MM.1S (cell line): Measurements from ENCODE around the gene MAP4.
"Not testable (repeated sequence)": the region's sequence is repeated elsewhere in the genome, so short reads cannot be mapped to it uniquely, and the experiment has no call there.

Experiments used
- DNase-seq: peaks from one replicate; pipeline ENCODE4 v3.0.0-alpha.2; 2015
- H2AFZ ChIP-seq: fragments of 300-600 bp; sonication (generic); 2 replicates; pipeline ENCODE4 v1.6.0; 2016; ENCODE audit warnings: antibody characterized with exemption, low read length
- H3F3A ChIP-seq: fragments of 300-600 bp; sonication (generic); 2 replicates; pipeline ENCODE4 v1.6.1; 2016; ENCODE audit warnings: mild to moderate bottlenecking, antibody characterized with exemption, low read length, moderate library complexity, mixed read lengths; ENCODE audit not compliant: insufficient read depth
- H3K27ac ChIP-seq: fragments of 300-600 bp; sonication (generic); 2 replicates; pipeline ENCODE4 v1.5.1; 2016; ENCODE audit warnings: mild to moderate bottlenecking, low read length
- H3K27me3 ChIP-seq: fragments of 300-600 bp; sonication (generic); replicated peaks from 2 replicates; pipeline ENCODE4 v1.6.0; 2016; ENCODE audit warnings: low read length; ENCODE audit not compliant: insufficient read depth
- H3K36me3 ChIP-seq: fragments of 300-600 bp; sonication (generic); replicated peaks from 2 replicates; pipeline ENCODE4 v1.6.1; 2016; ENCODE audit warnings: mild to moderate bottlenecking, low read length, mixed read lengths; ENCODE audit not compliant: insufficient read depth
- H3K4me1 ChIP-seq: fragments of 300-600 bp; sonication (generic); 2 replicates; pipeline ENCODE4 v1.6.1; 2016; ENCODE audit warnings: low read length, mixed read lengths
- H3K4me2 ChIP-seq: fragments of 300-600 bp; sonication (generic); 2 replicates; pipeline ENCODE4 v1.6.0; 2016; ENCODE audit warnings: low read depth, low read length
- H3K4me3 ChIP-seq: fragments of 300-600 bp; sonication (generic); 2 replicates; pipeline ENCODE4 v1.5.1; 2016; ENCODE audit warnings: low read length, mixed read lengths
- H3K79me2 ChIP-seq: fragments of 300-600 bp; sonication (generic); 2 replicates; pipeline ENCODE4 v1.6.1; 2016; ENCODE audit warnings: mixed run types, low read length, mixed read lengths
- H3K9ac ChIP-seq: fragments of 300-600 bp; sonication (generic); 2 replicates; pipeline ENCODE4 v1.6.1; 2016; ENCODE audit warnings: low read length, mixed read lengths
- H3K9me2 ChIP-seq: fragments of 300-600 bp; sonication (generic); replicated peaks from 2 replicates; pipeline ENCODE4 v1.6.1; 2016; ENCODE audit warnings: mild to moderate bottlenecking, low read length, mixed read lengths; ENCODE audit not compliant: insufficient read depth
- H3K9me3 ChIP-seq: fragments of 300-600 bp; sonication (generic); replicated peaks from 2 replicates; pipeline ENCODE4 v1.6.1; 2016; ENCODE audit warnings: mild to moderate bottlenecking, low read length, mixed read lengths; ENCODE audit not compliant: insufficient read depth
- H4K20me1 ChIP-seq: fragments of 300-600 bp; sonication (generic); 2 replicates; pipeline ENCODE4 v1.6.1; 2016; ENCODE audit warnings: mild to moderate bottlenecking, low read length, moderate library complexity, mixed read lengths; ENCODE audit not compliant: insufficient read depth
- CTCF ChIP-seq: fragments of 300-600 bp; sonication (generic); IDR thresholded peaks from 2 replicates; pipeline ENCODE4 v1.5.1; 2016; ENCODE audit warnings: antibody characterized with exemption, low read length, mixed read lengths
- EZH2 ChIP-seq: fragments of 300-600 bp; sonication (generic); optimal IDR thresholded peaks from 2 replicates; pipeline ENCODE3; 2017; ENCODE audit warnings: low read depth, mild to moderate bottlenecking, antibody characterized with exemption, low read length, mixed read lengths
- EZH2phosphoT487 ChIP-seq: fragments of 300-600 bp; sonication (generic); IDR thresholded peaks from 2 replicates; pipeline ENCODE4 v1.6.1; 2018; ENCODE audit warnings: antibody characterized with exemption, low read length

The MAP4 gene

GRCh38 chr3:48016301-48016973 is at the start of gene MAP4:
TSS of gene MAP4 (minus strand) at chr3:48016416. CDS start at chr3:47998860, 17,556 bp downstream.
- TF ChIP-seq CTCF (no peak), EZH2 (no peak), EZH2phosphoT487 (no peak)
- H3K9ac ChIP-seq = no peak within 1 kb of the TSS
- H3K9me2 ChIP-seq = no peaks in the 10 kb centered on the region
- no peak within 1 kb of the TSS for H3K4me3 ChIP-seq
- H4K20me1 ChIP-seq = no peaks in the 10 kb centered on the region
- H3K4me2 ChIP-seq = no peak within 1 kb of the TSS
- H3K27ac ChIP-seq = no peak within 1 kb of the TSS
- H3K4me1 ChIP-seq = no peaks in the 10 kb centered on the region
- no peaks in the 10 kb centered on the region for H3K27me3 ChIP-seq
- DNase-seq = no peak
- peaks cover 41% of the 10 kb centered on the region for H3K79me2 ChIP-seq
- H3K36me3 ChIP-seq = no peaks in the 10 kb centered on the region
- no peak within 1 kb of the TSS for H2AFZ ChIP-seq
- H3K9me3 ChIP-seq = no peaks in the 10 kb centered on the region
- H3F3A ChIP-seq = no peaks in the 10 kb centered on the region

GRCh38 chr3:48065035-48065434 is 48.8 kb upstream of the MAP4 start:
- Histone ChIP-seq H3K9ac (no peak overlapping the region), H3K4me3 (no peak overlapping the region), H3K36me3 (no peaks in the 10 kb centered on the region), H3K27ac (no peak overlapping the region), H3K9me3 (no peaks in the 10 kb centered on the region), H2AFZ (no peak overlapping the region), H3K4me1 (no peaks in the 10 kb centered on the region), H3K79me2 (peaks cover 75% of the 10 kb centered on the region), H3K9me2 (no peaks in the 10 kb centered on the region), H4K20me1 (0 out of 2 replicates have a peak, but pooled peaks cover 2% of the 10 kb centered on the region), H3F3A (0 out of 2 replicates have a peak, but pooled peaks cover 5% of the 10 kb centered on the region), H3K4me2 (no peak overlapping the region), H3K27me3 (no peaks in the 10 kb centered on the region)
- DNase-seq = no peak
- TF ChIP-seq EZH2 (no peak), CTCF (no peak), EZH2phosphoT487 (no peak)

- Histone ChIP-seq H2AFZ (no peak overlapping the region), H3K9ac (no peak overlapping the region), H4K20me1 (no peaks in the 10 kb centered on the region), H3K4me3 (no peak overlapping the region), H3K4me2 (no peak overlapping the region), H3K79me2 (peaks cover 75% of the 10 kb centered on the region), H3K9me2 (no peaks in the 10 kb centered on the region), H3K36me3 (no peaks in the 10 kb centered on the region), H3K27ac (no peak overlapping the region), H3K4me1 (no peaks in the 10 kb centered on the region), H3K27me3 (no peaks in the 10 kb centered on the region), H3F3A (0 out of 2 replicates have a peak, but pooled peaks cover 5% of the 10 kb centered on the region), H3K9me3 (no peaks in the 10 kb centered on the region)
- TF ChIP-seq CTCF (no peak), EZH2 (no peak), EZH2phosphoT487 (no peak)
- no peak for DNase-seq
Measured at GRCh38 chr3:48064292-48064829, 48.1 kb upstream of the MAP4 start.

GRCh38 chr3:48061586-48061985 is 45.4 kb upstream of the MAP4 start:
- H3K9me2 ChIP-seq, H3K4me3 ChIP-seq, H3F3A ChIP-seq, H3K27me3 ChIP-seq, H2AFZ ChIP-seq, H3K9me3 ChIP-seq, H3K27ac ChIP-seq, H3K9ac ChIP-seq, H3K4me2 ChIP-seq, H3K36me3 ChIP-seq, H3K4me1 ChIP-seq, DNase-seq, H4K20me1 ChIP-seq: not testable (repeated sequence)
- peaks cover 62% of the 10 kb centered on the region for H3K79me2 ChIP-seq
